ENCODE results near the gene RITA1. TPM values are rescaled to one million over a fixed set of nuclear protein-coding genes. Genes with fewer than 3 reads are reported as not detected.
A peak's percentile ranks its signal among the peaks of the same experiment; 100 is the strongest.

The RITA1 gene
- total RNA-seq, 2 donors from 2014 or later, result 18.8 to 20.3 TPM

- Mint-ChIP-seq H3K4me3 (no peak overlapping the region), H3K36me3 (ENCODE audit: low read depth) (peaks cover 14% of the 10 kb centered on the region), H3K4me1 (peaks cover 5% of the 10 kb centered on the region), H3K27ac (no peak overlapping the region), H3K9me3 (no peaks in the 10 kb centered on the region), H3K27me3 (ENCODE audit: insufficient read depth) (peaks cover 62% of the 10 kb centered on the region)
- Histone ChIP-seq H3K4me1 (ENCODE audit: control insufficient read depth, insufficient read depth, low read length) (peaks cover 2% of the 10 kb centered on the region), H3K9ac (ENCODE audit: extremely low read depth, low read length, poor library complexity, severe bottlenecking) (no peak overlapping the region), H3K27ac (ENCODE audit: low read depth, low read length) (no peak overlapping the region), H3K27me3 (ENCODE audit: control insufficient read depth, insufficient read depth, low read length, poor library complexity, severe bottlenecking) (peaks cover 62% of the 10 kb centered on the region), H3K4me3 (ENCODE audit: low read length) (no peak overlapping the region), H3K9me3 (ENCODE audit: control insufficient read depth, low read length) (no peaks in the 10 kb centered on the region), H3K36me3 (ENCODE audit: control insufficient read depth, insufficient read depth, low read length) (peaks cover 12% of the 10 kb centered on the region)
- peak; percentile 90 for DNase-seq
- TF ChIP-seq CTCF (conservative IDR thresholded peaks at IDR 0.05), result no peak
- WGBS, 2 experiments (ENCODE audit: insufficient coverage in 1 of 2, insufficient read length in 1 of 2), result 13 to 19% methylated on average over 27 to 51 of the region's 51 CpGs
Observed at GRCh38 chr12:113154351-113154973, 31.1 kb upstream of the RITA1 start.

GRCh38 chr12:113155060-113155459 is 30.5 kb upstream of the RITA1 start:
- Histone ChIP-seq H3K4me1 (ENCODE audit: control insufficient read depth, insufficient read depth, low read length) (no peaks in the 10 kb centered on the region), H3K9me3 (ENCODE audit: control insufficient read depth, low read length) (no peaks in the 10 kb centered on the region), H3K9ac (ENCODE audit: extremely low read depth, low read length, poor library complexity, severe bottlenecking) (no peak overlapping the region), H3K36me3 (ENCODE audit: control insufficient read depth, insufficient read depth, low read length) (peaks cover 18% of the 10 kb centered on the region), H3K4me3 (ENCODE audit: low read length) (no peak overlapping the region), H3K27ac (ENCODE audit: low read depth, low read length) (no peak overlapping the region), H3K27me3 (ENCODE audit: control insufficient read depth, insufficient read depth, low read length, poor library complexity, severe bottlenecking) (peaks cover 59% of the 10 kb centered on the region)
- Mint-ChIP-seq H3K9me3 (no peaks in the 10 kb centered on the region), H3K27ac (no peak overlapping the region), H3K4me1 (no peaks in the 10 kb centered on the region), H3K27me3 (ENCODE audit: insufficient read depth) (peaks cover 57% of the 10 kb centered on the region), H3K4me3 (no peak overlapping the region), H3K36me3 (ENCODE audit: low read depth) (peaks cover 18% of the 10 kb centered on the region)
- no peak for TF ChIP-seq CTCF (conservative IDR thresholded peaks at IDR 0.05)
- DNase-seq, result peak; percentile 51
- WGBS, 2 experiments (ENCODE audit: insufficient coverage in 1 of 2, insufficient read length in 1 of 2), result 86 to 93% methylated on average over 3 to 12 of the region's 12 CpGs

- Mint-ChIP-seq H3K36me3 (ENCODE audit: low read depth) (peaks cover 22% of the 10 kb centered on the region), H3K4me1 (no peaks in the 10 kb centered on the region), H3K4me3 (no peak overlapping the region), H3K27me3 (ENCODE audit: insufficient read depth) (peaks cover 52% of the 10 kb centered on the region), H3K27ac (no peak overlapping the region), H3K9me3 (no peaks in the 10 kb centered on the region)
- 92 to 94% methylated on average over 2 to 7 of the region's 7 CpGs for WGBS, 2 experiments (ENCODE audit: insufficient coverage in 1 of 2, insufficient read length in 1 of 2)
- Histone ChIP-seq H3K4me1 (ENCODE audit: control insufficient read depth, insufficient read depth, low read length) (no peaks in the 10 kb centered on the region), H3K9me3 (ENCODE audit: control insufficient read depth, low read length) (no peaks in the 10 kb centered on the region), H3K27ac (ENCODE audit: low read depth, low read length) (no peak overlapping the region), H3K4me3 (ENCODE audit: low read length) (no peak overlapping the region), H3K9ac (ENCODE audit: extremely low read depth, low read length, poor library complexity, severe bottlenecking) (no peak overlapping the region), H3K36me3 (ENCODE audit: control insufficient read depth, insufficient read depth, low read length) (peaks cover 24% of the 10 kb centered on the region), H3K27me3 (ENCODE audit: control insufficient read depth, insufficient read depth, low read length, poor library complexity, severe bottlenecking) (peaks cover 53% of the 10 kb centered on the region)
- no peak for TF ChIP-seq CTCF (conservative IDR thresholded peaks at IDR 0.05)
- DNase-seq, result no peak
Observed at GRCh38 chr12:113155646-113156045, 29.9 kb upstream of the RITA1 start.
